GM12878 (cell line): ENCODE results near the gene DGLUCY. TPM values are rescaled to one million over a fixed set of nuclear protein-coding genes. Genes with fewer than 3 reads are reported as not detected.
A peak's percentile ranks its signal among the peaks of the same experiment; 100 is the strongest.

Experiments used
- CHD2 ChIP-seq: IDR thresholded peaks from 2 replicates; pipeline ENCODE4 v1.6.1; 2011; ENCODE audit warnings: low read depth, low read length, improper control_type of control experiment, borderline replicate concordance
- CREM ChIP-seq: IDR thresholded peaks from 2 replicates; pipeline ENCODE4 v1.6.1; 2014; ENCODE audit warnings: antibody characterized with exemption, low read depth
- FOXM1 ChIP-seq: IDR thresholded peaks from 2 replicates; pipeline ENCODE4 v1.6.1; 2012; ENCODE audit warnings: low read depth, mild to moderate bottlenecking, inconsistent platforms, low read length, moderate library complexity
- HCFC1 ChIP-seq: fragments of 150-350 bp; IDR thresholded peaks from 2 replicates; pipeline ENCODE4 v1.6.1; 2014; ENCODE audit warnings: low read length
- JUNB ChIP-seq: IDR thresholded peaks from 2 replicates; pipeline ENCODE4 v1.6.1; 2016; ENCODE audit warnings: antibody characterized with exemption, mild to moderate bottlenecking
- MEF2B ChIP-seq: fragments of 450-650 bp; IDR thresholded peaks from 2 replicates; pipeline ENCODE4 v1.6.1; 2018; ENCODE audit warnings: mild to moderate bottlenecking, moderate library complexity; ENCODE audit not compliant: partially characterized antibody, poor library complexity, severe bottlenecking
- NBN ChIP-seq: fragments of 450-650 bp; IDR thresholded peaks from 2 replicates; pipeline ENCODE4 v1.6.1; 2016
- NFXL1 ChIP-seq: fragments of 450-650 bp; IDR thresholded peaks from 2 replicates; pipeline ENCODE4 v1.6.1; 2017; ENCODE audit warnings: antibody characterized with exemption, mild to moderate bottlenecking, borderline replicate concordance
- NR2F1 ChIP-seq: fragments of 450-650 bp; conservative IDR thresholded peaks from 2 replicates; pipeline ENCODE4 v1.6.1; 2017; ENCODE audit warnings: mild to moderate bottlenecking
- PAX8 ChIP-seq: fragments of 450-650 bp; IDR thresholded peaks from 2 replicates; pipeline ENCODE4 v1.6.1; 2017; ENCODE audit warnings: mild to moderate bottlenecking, moderate library complexity
- POLR2AphosphoS5 ChIP-seq: IDR thresholded peaks from 2 replicates; pipeline ENCODE4 v1.6.1; 2011; ENCODE audit warnings: mild to moderate bottlenecking, low read length, inconsistent platforms
- RAD21 ChIP-seq: IDR thresholded peaks from 2 replicates; pipeline ENCODE4 v1.6.1; 2011; ENCODE audit warnings: mild to moderate bottlenecking, low read depth, low read length, moderate library complexity; ENCODE audit not compliant: insufficient read depth
- RAD51 ChIP-seq: fragments of 450-650 bp; IDR thresholded peaks from 2 replicates; pipeline ENCODE4 v1.6.1; 2016; ENCODE audit warnings: moderate library complexity, mild to moderate bottlenecking, inconsistent platforms
- RB1 ChIP-seq: fragments of 450-650 bp; formaldehyde crosslinking; IDR thresholded peaks from 2 replicates; pipeline ENCODE4 v1.6.1; 2017; ENCODE audit warnings: mild to moderate bottlenecking, borderline replicate concordance
- RFX5 ChIP-seq: IDR thresholded peaks from 2 replicates; pipeline ENCODE4 v1.6.1; 2011; ENCODE audit warnings: low read depth, low read length, improper control_type of control experiment
- SPI1 ChIP-seq: IDR thresholded peaks from 2 replicates; pipeline ENCODE4 v1.6.1; 2011; ENCODE audit warnings: low read depth, mild to moderate bottlenecking, low read length, moderate library complexity, borderline replicate concordance; ENCODE audit not compliant: insufficient read depth
- TBL1XR1 ChIP-seq: IDR thresholded peaks from 2 replicates; pipeline ENCODE4 v1.6.1; 2012; ENCODE audit warnings: low read depth, low read length, improper control_type of control experiment
- polyA plus RNA-seq, 11 experiments: library from polyadenylated mRNA; depleted of rRNA in 4 of 11; unstranded in 6 of 11; stranded (reverse) in 5 of 11; fragments of >200 nt; fragmentation: Nextera tagmentation in 4 of 11; fragmentation: Illumina TruSeq in 1 of 11; extraction: Ambion mirVana in 4 of 11; extraction: Trizol in 1 of 11; gene quantifications; 1 replicate in 1 of 11; 2 replicates in 10 of 11; pipeline versions ENCODE4 v1.2.1 to v1.2.3, GENCODE V29; 2011 to 2016; ENCODE audit warnings: inconsistent platforms in 2 of 11, missing spikeins in 2 of 11, low read depth in 1 of 11
- total RNA-seq, 4 experiments: library from RNA; depleted of rRNA in 3 of 4; stranded (reverse); fragments of >200 nt in 3 of 4; fragmentation: Illumina TruSeq in 1 of 4; extraction: Trizol in 1 of 4; gene quantifications; 2 replicates each; pipeline versions ENCODE4 v1.2.1 to v1.2.3, GENCODE V29; 2013 to 2021
- TF ChIP-seq, protein P1 (sequence below): fragments of 450-650 bp; IDR thresholded peaks from 2 replicates; pipeline ENCODE4 v1.6.1; 2017; ENCODE audit warnings: mild to moderate bottlenecking, low read depth, inconsistent platforms; ENCODE audit not compliant: poor library complexity, severe bottlenecking
- TF ChIP-seq, protein P2 (sequence below): fragments of 450-650 bp; IDR thresholded peaks from 2 replicates; pipeline ENCODE4 v1.6.1; 2017; ENCODE audit warnings: low read depth, mild to moderate bottlenecking, moderate library complexity
- TF ChIP-seq, protein P3 (sequence below), 3 experiments: IDR thresholded peaks in 2 of 3; conservative IDR thresholded peaks in 1 of 3; 2 replicates each; pipeline ENCODE4 v1.5.1; 2011; ENCODE audit warnings: low read depth in 3 of 3, low read length in 3 of 3, mild to moderate bottlenecking in 3 of 3, control low read depth in 2 of 3, moderate library complexity in 2 of 3, inconsistent platforms in 1 of 3, mixed read lengths in 1 of 3; ENCODE audit not compliant: control insufficient read depth in 2 of 3, insufficient read depth in 1 of 3; ENCODE audit errors: extremely low read depth in 1 of 3
- TF ChIP-seq, protein P4 (sequence below): IDR thresholded peaks from 2 replicates; pipeline ENCODE4 v1.6.1; 2011; ENCODE audit warnings: low read depth, mild to moderate bottlenecking, low read length, moderate library complexity, borderline replicate concordance; ENCODE audit errors: extremely low read depth
- TF ChIP-seq, protein P5 (sequence below): IDR thresholded peaks from 2 replicates; pipeline ENCODE4 v1.6.1; 2011; ENCODE audit warnings: mild to moderate bottlenecking, low read depth, low read length, moderate library complexity; ENCODE audit not compliant: insufficient replicate concordance

The DGLUCY gene
- total and polyA plus RNA-seq, 10 of the 15 experiments (the other 5 are each of a cell fraction or from before 2014, with no cell fraction given) = 15.0 to 70.3 (median 55.1) TPM

DNA sequence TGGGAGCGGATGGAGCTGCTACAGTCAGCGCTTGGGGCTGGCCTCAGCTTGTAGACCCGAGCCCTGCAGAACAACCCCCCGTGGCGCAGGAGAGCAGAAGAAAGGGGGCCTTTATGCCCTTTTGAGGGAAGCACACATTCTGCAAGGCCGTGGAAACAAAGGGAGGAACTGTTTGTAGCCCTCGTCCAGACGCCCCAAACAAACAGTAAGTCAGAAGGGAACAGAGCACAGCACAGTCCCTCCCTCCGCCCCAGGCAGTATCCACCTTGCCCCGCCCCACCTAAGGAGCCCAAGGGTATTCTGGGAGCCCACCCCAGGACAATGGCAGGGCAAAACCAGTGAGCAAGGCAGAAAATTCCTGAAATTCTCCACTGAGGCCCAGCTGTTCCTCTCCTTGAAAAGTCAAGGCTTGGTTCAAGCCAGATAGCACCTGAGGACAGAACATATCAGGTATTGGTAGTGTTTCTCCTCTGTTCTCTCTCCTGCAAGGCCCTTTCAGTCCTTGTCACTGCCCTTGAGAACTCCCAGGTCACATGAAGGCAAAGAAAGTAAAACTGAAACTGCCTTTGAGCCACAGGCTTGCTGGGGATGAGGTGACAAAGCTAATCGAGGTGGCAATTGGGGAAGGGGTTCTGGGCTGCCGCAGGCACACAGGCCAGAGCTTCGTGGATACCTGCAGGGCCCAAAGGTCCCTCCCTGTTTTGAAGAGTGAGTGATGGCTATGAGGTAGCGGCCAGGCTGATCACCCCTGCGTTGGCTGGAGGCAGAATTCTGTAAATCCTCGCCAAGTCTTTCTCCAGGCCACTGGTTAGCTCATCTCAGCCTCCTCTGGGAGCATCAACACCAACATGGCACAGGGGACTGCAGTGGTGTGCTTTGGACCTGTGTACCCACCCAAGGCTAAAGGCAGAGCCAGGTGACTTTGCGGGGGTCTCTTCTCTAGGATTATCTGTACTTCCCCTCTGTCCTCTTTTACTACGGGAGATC lies 499 bp downstream of the DGLUCY start (continued):
- TF ChIP-seq RAD51 (peak; percentile 98), MEF2B (peak; percentile 49), RB1 (no peak; the same call in 1 of the 2 replicates), JUNB (no peak), NR2F1 (0 out of 2 replicates have a peak, but pooled peaks have one; percentile 45), TBL1XR1 (peak; percentile 14; the same call in 1 of the 2 replicates), FOXM1 (no peak; the same call in 1 of the 2 replicates), RAD21 (0 out of 2 replicates have a peak, but pooled peaks have one; percentile 2), HCFC1 (peak; percentile 57; the same call in 1 of the 2 replicates), NFXL1 (no peak), RFX5 (no peak), CREM (peak; percentile 63), NBN (peak; percentile 88), CHD2 (peak; percentile 42; the same call in 1 of the 2 replicates), POLR2AphosphoS5 (peak; percentile 73), SPI1 (peak; percentile 13; the same call in 1 of the 2 replicates), PAX8 (no peak)
- TF ChIP-seq, protein P1, sequence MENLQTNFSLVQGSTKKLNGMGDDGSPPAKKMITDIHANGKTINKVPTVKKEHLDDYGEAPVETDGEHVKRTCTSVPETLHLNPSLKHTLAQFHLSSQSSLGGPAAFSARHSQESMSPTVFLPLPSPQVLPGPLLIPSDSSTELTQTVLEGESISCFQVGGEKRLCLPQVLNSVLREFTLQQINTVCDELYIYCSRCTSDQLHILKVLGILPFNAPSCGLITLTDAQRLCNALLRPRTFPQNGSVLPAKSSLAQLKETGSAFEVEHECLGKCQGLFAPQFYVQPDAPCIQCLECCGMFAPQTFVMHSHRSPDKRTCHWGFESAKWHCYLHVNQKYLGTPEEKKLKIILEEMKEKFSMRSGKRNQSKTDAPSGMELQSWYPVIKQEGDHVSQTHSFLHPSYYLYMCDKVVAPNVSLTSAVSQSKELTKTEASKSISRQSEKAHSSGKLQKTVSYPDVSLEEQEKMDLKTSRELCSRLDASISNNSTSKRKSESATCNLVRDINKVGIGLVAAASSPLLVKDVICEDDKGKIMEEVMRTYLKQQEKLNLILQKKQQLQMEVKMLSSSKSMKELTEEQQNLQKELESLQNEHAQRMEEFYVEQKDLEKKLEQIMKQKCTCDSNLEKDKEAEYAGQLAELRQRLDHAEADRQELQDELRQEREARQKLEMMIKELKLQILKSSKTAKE = peak; percentile 6
- TF ChIP-seq, protein P2, sequence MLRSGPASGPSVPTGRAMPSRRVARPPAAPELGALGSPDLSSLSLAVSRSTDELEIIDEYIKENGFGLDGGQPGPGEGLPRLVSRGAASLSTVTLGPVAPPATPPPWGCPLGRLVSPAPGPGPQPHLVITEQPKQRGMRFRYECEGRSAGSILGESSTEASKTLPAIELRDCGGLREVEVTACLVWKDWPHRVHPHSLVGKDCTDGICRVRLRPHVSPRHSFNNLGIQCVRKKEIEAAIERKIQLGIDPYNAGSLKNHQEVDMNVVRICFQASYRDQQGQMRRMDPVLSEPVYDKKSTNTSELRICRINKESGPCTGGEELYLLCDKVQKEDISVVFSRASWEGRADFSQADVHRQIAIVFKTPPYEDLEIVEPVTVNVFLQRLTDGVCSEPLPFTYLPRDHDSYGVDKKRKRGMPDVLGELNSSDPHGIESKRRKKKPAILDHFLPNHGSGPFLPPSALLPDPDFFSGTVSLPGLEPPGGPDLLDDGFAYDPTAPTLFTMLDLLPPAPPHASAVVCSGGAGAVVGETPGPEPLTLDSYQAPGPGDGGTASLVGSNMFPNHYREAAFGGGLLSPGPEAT = peak; percentile 92
- TF ChIP-seq, protein P3, sequence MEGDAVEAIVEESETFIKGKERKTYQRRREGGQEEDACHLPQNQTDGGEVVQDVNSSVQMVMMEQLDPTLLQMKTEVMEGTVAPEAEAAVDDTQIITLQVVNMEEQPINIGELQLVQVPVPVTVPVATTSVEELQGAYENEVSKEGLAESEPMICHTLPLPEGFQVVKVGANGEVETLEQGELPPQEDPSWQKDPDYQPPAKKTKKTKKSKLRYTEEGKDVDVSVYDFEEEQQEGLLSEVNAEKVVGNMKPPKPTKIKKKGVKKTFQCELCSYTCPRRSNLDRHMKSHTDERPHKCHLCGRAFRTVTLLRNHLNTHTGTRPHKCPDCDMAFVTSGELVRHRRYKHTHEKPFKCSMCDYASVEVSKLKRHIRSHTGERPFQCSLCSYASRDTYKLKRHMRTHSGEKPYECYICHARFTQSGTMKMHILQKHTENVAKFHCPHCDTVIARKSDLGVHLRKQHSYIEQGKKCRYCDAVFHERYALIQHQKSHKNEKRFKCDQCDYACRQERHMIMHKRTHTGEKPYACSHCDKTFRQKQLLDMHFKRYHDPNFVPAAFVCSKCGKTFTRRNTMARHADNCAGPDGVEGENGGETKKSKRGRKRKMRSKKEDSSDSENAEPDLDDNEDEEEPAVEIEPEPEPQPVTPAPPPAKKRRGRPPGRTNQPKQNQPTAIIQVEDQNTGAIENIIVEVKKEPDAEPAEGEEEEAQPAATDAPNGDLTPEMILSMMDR (IDR thresholded peaks at IDR 0.05 in 2 of 3, conservative IDR thresholded peaks at IDR 0.05 in 1 of 3; ENCODE audit: control insufficient read depth in 2 of 3, extremely low read depth in 1 of 3, insufficient read depth in 1 of 3, low read depth in 3 of 3, low read length in 3 of 3) = no peak
- TF ChIP-seq, protein P4, sequence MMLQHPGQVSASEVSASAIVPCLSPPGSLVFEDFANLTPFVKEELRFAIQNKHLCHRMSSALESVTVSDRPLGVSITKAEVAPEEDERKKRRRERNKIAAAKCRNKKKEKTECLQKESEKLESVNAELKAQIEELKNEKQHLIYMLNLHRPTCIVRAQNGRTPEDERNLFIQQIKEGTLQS = peak; percentile 81; the same call in 1 of the 2 replicates
- TF ChIP-seq, protein P5, sequence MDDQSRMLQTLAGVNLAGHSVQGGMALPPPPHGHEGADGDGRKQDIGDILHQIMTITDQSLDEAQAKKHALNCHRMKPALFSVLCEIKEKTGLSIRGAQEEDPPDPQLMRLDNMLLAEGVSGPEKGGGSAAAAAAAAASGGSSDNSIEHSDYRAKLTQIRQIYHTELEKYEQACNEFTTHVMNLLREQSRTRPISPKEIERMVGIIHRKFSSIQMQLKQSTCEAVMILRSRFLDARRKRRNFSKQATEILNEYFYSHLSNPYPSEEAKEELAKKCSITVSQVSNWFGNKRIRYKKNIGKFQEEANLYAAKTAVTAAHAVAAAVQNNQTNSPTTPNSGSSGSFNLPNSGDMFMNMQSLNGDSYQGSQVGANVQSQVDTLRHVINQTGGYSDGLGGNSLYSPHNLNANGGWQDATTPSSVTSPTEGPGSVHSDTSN = no peak
